GM21717 (cell line): ENCODE measurements around the gene GNGT2.
A peak's percentile ranks its signal among the peaks of the same experiment; 100 is the strongest.

Experiments
- ATAC-seq: cut with Tn5 transposase; IDR thresholded peaks from one replicate; pipeline ENCODE4 v1.9.1; 2021; ENCODE audit warnings: mild to moderate bottlenecking, moderate library complexity; ENCODE audit not compliant: unreplicated experiment

Gene GNGT2

DNA sequence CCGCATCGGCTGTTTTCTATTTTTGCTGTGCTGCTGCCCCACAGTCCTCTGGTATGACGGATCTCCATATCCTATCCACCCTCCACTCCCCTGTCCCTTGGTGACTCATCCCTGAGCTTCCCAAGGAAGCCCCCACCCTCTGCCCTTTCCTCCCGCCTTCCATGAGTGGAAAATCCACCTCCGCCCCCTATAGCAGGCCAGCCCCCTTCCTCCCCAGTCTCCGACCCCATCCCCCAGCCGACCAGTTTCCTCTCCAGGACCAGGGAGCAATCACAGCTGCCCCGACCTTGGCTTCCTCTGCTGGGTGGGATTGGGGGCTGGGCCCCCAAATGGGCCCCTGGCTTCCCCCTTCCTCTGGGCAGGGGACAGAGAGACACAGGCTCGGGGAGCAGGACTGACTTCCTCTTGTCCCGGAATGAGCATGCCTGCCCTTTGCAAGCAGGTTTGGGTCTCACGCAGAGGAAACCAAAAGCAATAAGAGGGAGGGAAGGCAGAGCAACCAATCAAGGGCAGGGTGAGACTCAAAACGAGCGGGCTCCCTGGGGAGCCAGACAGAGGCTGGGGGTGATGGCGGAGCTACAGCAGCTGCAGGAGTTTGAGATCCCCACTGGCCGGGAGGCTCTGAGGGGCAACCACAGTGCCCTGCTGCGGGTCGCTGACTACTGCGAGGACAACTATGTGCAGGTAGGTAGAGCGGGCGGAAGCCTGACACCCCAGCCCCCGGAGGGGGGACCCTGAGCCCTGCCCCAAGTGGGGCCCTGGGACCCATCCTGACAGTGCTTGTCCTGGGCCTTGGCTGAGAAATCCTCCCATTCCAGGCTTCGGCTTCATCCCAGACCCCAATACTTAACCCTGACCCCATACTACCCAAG is at the start of gene GNGT2, which contains the start of gene ABI3:
GNGT2 (minus strand) TSS at position 417 of the 872 bp plus-strand sequence. CDS start 3,152 bp downstream, outside the sequence.
ABI3 (plus strand) TSS at position 550 of the 872 bp plus-strand sequence; CDS start at position 568, 18 bp downstream.
- ATAC-seq = peak; percentile 72

GRCh38 chr17:49259663-49260010 is 49.3 kb upstream of the GNGT2 start:
- ATAC-seq = no peak

GRCh38 chr17:49258394-49258793 is 48.0 kb upstream of the GNGT2 start:
- ATAC-seq = no peak

DNA sequence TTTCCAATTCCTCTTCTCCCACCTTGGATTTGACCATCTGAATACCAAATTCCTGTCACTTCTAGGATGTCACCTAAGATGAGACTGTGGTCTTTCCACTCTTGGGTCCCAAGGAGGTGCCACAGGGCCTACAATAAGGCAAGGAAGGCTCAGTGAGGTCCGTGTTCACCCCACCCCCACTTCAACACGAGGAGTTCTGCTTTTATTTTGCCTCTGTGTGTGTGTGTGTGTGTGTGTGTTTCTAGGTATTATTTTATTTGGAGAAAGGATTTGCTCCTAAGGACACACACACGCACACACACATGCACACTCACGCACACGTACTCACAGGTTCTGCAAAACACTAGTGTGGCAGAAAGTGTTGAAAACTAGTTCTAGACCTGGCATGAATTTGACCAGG is 44.8 kb upstream of the GNGT2 start:
- no peak for ATAC-seq

- ATAC-seq = no peak
These were observed 43.7 kb upstream of the GNGT2 start for GRCh38 chr17:49254066-49254465.

DNA sequence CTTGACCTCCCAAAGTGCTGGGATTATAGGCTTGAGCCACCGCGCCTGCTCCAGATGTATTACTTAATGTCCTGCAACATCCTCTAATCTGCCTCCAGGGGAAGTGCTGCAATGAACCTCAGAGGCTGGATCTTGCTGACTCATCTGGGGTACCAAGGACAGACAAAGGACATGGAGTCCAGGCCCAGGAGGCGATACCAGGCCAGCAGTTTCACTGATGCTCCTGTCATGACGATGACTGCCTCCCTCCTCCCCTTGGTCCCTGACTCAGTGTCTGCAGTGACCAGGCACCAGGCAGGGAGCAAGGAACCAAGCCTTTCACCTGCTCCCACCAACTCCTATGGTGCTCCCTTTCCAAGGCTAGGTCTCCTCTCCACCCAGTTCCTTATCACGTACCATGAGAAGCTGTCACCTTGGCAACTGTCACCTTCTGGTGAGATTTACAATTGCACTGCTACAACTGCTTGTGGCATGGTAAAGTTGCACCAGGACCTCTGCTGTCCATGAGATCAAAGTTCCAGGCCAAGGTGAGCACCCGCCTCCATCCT is 41.8 kb upstream of the GNGT2 start:
- no peak for ATAC-seq

- no peak for ATAC-seq
These were observed 39.6 kb upstream of the GNGT2 start for GRCh38 chr17:49249890-49250522.

GRCh38 chr17:49249292-49249794 is 39.0 kb upstream of the GNGT2 start:
- ATAC-seq = no peak

DNA sequence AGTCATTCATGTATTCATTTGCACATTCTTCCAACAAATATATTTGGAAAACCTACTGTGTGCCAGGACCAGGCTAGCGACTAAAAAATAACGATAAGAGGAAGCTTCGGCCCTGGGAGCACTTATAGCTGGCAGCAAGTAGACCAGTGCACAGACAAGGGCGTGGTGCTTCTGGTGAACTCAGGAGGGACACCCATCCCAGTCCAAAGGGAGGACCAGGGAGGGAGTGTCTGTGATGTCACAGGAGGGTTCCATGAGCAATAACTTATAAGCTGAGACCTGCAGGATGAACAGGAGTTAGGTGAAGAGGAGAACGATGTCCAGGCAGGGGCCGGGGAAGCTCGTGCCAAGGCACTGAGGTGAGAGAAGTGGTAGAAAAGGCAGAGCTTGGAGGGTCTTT is 37.6 kb upstream of the GNGT2 start:
- no peak for ATAC-seq

GRCh38 chr17:49244839-49245238 is 34.5 kb upstream of the GNGT2 start:
- ATAC-seq = no peak

GRCh38 chr17:49242813-49243212 is 32.4 kb upstream of the GNGT2 start:
- no peak for ATAC-seq

GRCh38 chr17:49241692-49242397 is 31.5 kb upstream of the GNGT2 start:
- no peak for ATAC-seq

- ATAC-seq = no peak
These were observed 30.7 kb upstream of the GNGT2 start for GRCh38 chr17:49241040-49241439.

GRCh38 chr17:49240619-49241018 is 30.2 kb upstream of the GNGT2 start:
- ATAC-seq = no peak

DNA sequence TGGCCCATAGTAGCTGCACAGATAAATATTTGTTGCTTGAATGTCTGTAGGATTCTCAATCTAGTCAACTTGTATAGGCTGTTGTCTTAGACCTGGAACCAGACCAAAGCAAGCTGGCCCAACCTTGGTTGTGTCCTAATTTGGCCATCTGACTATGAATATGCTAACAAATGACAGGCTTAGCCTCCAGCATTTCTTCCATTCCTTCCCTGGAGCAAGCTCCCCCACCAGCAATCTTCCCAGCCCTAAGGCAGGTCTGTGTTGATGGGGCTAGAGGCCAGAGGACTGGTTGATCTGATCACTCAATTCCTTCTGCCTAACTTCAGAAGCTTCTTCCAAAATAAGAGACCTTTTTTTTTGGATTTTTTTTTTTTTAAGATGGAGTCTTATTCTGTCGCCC is 29.6 kb upstream of the GNGT2 start:
- no peak for ATAC-seq

DNA sequence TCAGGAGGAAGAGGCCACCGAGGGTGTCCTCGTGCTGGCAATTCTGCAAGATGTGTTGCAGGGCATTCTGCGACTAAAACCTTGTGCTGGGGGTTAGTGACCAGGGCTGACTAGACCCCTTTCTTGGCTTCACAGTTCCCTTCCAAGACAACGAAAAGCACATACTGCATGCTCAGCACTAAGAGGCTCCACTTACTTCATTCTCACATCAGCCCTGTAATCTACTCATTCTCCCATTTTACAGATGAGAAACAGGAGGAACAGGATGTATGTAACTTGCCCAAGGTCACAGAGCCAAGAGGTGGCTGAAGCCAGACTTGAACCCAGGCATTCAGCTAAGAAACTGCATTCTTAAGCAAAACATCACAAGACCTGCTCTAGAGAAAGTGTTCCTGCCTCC is 25.5 kb upstream of the GNGT2 start:
- no peak for ATAC-seq

DNA sequence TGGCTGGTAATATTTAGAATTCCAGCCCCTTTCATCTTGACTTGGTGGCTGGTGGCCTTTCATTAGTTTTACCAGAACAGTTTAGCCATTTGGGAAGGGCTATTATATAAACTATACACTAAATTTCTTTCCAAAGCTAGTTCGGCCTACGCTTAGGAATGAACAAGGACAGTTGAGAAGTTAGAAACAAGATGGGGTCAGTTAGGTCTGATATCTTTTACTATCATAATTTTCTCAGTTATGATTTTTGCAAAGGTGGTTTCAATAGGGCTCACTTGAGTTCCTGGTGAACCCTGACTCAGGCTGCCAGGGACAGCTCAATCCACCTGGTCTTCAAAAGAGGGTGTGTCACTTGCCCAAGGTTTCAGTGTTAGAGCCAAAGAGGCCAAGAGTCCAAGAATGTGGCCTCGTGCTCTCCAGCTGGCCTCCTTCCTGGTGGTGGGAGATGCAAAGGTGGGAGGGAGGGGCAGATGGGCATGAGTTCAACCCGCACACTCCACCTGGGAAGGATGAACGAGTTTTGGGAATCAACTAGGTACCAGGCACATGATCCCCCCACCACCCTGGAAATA is 24.2 kb upstream of the GNGT2 start:
- ATAC-seq = no peak

- no peak for ATAC-seq
These were observed 21.2 kb upstream of the GNGT2 start for GRCh38 chr17:49231563-49231894.

DNA sequence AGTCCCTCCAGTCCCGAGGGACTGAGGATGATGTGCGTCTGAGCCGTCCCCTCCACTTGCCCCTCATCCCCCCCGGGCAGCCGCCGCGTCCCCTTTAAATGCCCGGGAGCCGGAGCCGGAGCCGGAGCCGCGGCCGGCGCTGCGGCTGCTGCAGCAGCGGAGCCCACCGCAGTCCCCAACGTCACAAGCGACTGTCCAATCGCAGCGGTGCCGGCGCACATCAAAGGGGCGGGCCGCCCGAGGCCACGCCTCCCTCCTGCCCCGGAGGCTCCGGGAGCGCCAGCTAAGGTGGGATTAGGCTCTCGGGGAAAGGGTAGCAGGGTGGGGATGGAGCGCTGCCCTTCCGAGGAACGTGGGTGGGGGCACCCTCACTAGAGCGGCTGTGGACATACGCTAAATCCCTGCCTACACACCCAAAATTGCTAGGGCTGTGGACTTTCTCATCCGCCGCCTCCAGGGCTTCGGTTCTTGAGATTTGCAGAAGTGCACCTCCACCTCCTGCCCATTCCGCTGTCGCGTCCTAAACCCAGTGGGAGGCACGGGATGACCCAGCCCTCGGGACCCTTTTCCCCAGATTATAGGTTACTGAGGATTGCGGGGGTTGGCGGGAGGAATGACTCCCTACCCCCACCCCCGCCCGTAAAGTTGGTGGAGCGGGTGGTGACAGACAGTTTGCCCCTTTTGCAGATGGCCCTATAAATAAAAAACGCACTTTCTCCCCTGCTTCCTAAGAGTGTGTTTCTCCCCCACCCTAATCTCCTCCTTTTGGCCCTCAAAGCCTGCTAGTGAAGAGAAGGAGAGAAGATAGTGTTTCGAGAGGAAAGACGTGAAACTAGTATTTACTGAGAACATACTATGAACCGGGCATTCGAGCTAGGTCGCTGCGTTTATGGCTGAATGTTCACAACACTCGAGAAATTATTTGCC is 20.5 kb upstream of the GNGT2 start, which contains the start of gene PHOSPHO1:
PHOSPHO1 (minus strand) TSS at position 152 of the 927 bp plus-strand sequence. CDS start 4,096 bp downstream, outside the sequence.
- ATAC-seq = peak; percentile 83
